Smooth muscle cell (in vitro differentiated cells): ENCODE measurements around the gene NAXE. TPM values are rescaled to one million over a fixed set of nuclear protein-coding genes. Genes with fewer than 3 reads are reported as not detected.
A peak's percentile ranks its signal among the peaks of the same experiment; 100 is the strongest.

ENCODE experiments used
- DNase-seq: peaks from one replicate; lab custom pipeline; 2025; ENCODE audit not compliant: unreplicated experiment; lab: John Stamatoyannopoulos, UW
- H2AFZ ChIP-seq: fragments of 200-600 bp; sonication (generic); 2 replicates; pipeline ENCODE4 v1.6.0; 2016; ENCODE audit warnings: antibody characterized with exemption, low read depth, mild to moderate bottlenecking
- H3F3A ChIP-seq: fragments of 200-600 bp; sonication (generic); 2 replicates; pipeline ENCODE4 v1.6.0; 2017; ENCODE audit warnings: antibody characterized with exemption, low read depth
- H3K27ac ChIP-seq: fragments of 200-600 bp; sonication (generic); 2 replicates; pipeline ENCODE4 v1.5.1; 2016; ENCODE audit warnings: low read depth, mild to moderate bottlenecking
- H3K27me3 ChIP-seq: fragments of 200-600 bp; sonication (generic); 2 replicates; pipeline ENCODE4 v1.6.1; 2016; ENCODE audit warnings: low read depth, mild to moderate bottlenecking
- H3K36me3 ChIP-seq: fragments of 200-600 bp; sonication (generic); 2 replicates; pipeline ENCODE4 v1.5.1; 2016; ENCODE audit warnings: low read depth
- H3K4me1 ChIP-seq: fragments of 200-600 bp; sonication (generic); 2 replicates; pipeline ENCODE4 v1.5.1; 2016; ENCODE audit warnings: low read depth
- H3K4me2 ChIP-seq: fragments of 200-600 bp; sonication (generic); 2 replicates; pipeline ENCODE4 v1.6.0; 2016; ENCODE audit warnings: mild to moderate bottlenecking
- H3K4me3 ChIP-seq: fragments of 200-600 bp; sonication (generic); 2 replicates; pipeline ENCODE4 v1.5.1; 2016; ENCODE audit warnings: mild to moderate bottlenecking
- H3K79me2 ChIP-seq: fragments of 200-600 bp; sonication (generic); 2 replicates; pipeline ENCODE4 v1.6.0; 2016; ENCODE audit warnings: low read depth, mild to moderate bottlenecking
- H3K9ac ChIP-seq: fragments of 200-600 bp; sonication (generic); 2 replicates; pipeline ENCODE4 v1.6.0; 2016; ENCODE audit warnings: low read depth
- H3K9me3 ChIP-seq: fragments of 200-600 bp; sonication (generic); replicated peaks from 2 replicates; pipeline ENCODE4 v1.5.1; 2016; ENCODE audit warnings: low read depth
- H4K20me1 ChIP-seq: fragments of 200-600 bp; sonication (generic); 2 replicates; pipeline ENCODE4 v1.6.0; 2016; ENCODE audit warnings: low read depth
- WGBS: methylation state at CpG from one replicate; pipeline ENCODE4 v1.1.7; 2016; ENCODE audit warnings: low lambda C conversion rate; 5-methylcytosine and 5-hydroxymethylcytosine counted together
- polyA plus RNA-seq: library from polyadenylated mRNA; unstranded; fragments of >200 nt; fragmentation: Nextera tagmentation; extraction: Ambion mirVana; gene quantifications from 2 replicates; pipeline ENCODE4 v1.2.1, GENCODE V29; 2016
- total RNA-seq: library from RNA; depleted of rRNA; stranded (reverse); fragments of >200 nt; gene quantifications from 2 replicates; pipeline ENCODE4 v1.2.3, GENCODE V29; 2014
- TF ChIP-seq, protein P1 (sequence below): fragments of 200-600 bp; sonication (generic); IDR thresholded peaks from 2 replicates; pipeline ENCODE4 v1.5.1; 2017; ENCODE audit warnings: borderline replicate concordance, mild to moderate bottlenecking, antibody characterized with exemption; ENCODE audit not compliant: insufficient read depth, poor library complexity, severe bottlenecking

The NAXE gene
- total and polyA plus RNA-seq, 2 experiments from 2014 or later: 50.5 to 72.5 TPM

DNA sequence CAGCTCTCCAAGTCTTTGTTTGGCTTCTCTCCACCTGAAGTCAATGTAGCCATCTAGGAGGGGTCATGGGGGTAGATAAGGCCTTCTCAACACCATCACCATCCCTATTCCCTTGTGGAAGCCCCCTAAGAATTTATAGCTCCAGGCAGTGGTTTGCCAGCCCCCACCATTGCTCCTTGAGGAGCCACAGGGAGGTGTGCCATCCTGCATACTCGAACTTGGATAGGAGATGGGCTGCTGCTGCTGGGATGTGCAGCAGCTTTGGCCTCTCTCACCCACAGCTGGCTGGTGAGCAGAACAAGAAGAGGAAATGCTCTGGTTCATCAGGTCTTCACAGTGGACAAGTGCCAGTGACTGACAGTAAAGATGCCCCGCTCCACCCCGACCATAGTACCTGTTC is 4.8 kb downstream of the NAXE start:
- H4K20me1 ChIP-seq: no peaks in the 10 kb centered on the region
- peaks cover 20% of the 10 kb centered on the region for H3K79me2 ChIP-seq
- no peaks in the 10 kb centered on the region for H3K36me3 ChIP-seq
- H3F3A ChIP-seq: peaks cover 4% of the 10 kb centered on the region
- H2AFZ ChIP-seq: no peak overlapping the region
- H3K27ac ChIP-seq: no peak overlapping the region
- DNase-seq: no peak
- no peaks in the 10 kb centered on the region for H3K27me3 ChIP-seq
- H3K4me3 ChIP-seq: no peak overlapping the region
- TF ChIP-seq, protein P1, sequence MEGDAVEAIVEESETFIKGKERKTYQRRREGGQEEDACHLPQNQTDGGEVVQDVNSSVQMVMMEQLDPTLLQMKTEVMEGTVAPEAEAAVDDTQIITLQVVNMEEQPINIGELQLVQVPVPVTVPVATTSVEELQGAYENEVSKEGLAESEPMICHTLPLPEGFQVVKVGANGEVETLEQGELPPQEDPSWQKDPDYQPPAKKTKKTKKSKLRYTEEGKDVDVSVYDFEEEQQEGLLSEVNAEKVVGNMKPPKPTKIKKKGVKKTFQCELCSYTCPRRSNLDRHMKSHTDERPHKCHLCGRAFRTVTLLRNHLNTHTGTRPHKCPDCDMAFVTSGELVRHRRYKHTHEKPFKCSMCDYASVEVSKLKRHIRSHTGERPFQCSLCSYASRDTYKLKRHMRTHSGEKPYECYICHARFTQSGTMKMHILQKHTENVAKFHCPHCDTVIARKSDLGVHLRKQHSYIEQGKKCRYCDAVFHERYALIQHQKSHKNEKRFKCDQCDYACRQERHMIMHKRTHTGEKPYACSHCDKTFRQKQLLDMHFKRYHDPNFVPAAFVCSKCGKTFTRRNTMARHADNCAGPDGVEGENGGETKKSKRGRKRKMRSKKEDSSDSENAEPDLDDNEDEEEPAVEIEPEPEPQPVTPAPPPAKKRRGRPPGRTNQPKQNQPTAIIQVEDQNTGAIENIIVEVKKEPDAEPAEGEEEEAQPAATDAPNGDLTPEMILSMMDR: no peak
- no peak overlapping the region for H3K9ac ChIP-seq
- WGBS: 96% methylated on average over 3 of the region's 3 CpGs
- peaks cover 12% of the 10 kb centered on the region for H3K4me1 ChIP-seq
- no peak overlapping the region for H3K4me2 ChIP-seq
- no peaks in the 10 kb centered on the region for H3K9me3 ChIP-seq

DNA sequence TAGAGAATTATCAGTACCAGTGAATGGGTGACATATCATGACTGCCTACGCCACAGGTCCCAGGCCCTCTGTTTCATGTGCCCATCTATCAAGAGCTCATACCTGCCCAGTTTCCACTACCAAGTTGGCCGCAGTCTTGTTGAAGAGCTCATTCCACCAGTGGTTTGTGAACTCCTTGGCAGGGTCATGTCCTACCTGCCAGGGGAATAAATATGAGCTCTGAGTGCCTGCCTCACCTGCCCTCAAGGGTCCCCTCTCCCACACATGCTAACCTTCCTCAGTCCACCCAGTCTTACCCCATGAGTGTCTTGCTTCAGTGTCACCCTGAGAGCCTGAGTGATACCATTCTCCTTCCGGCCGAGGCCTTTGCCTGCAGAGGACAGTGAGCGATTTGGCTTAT is 6.5 kb downstream of the NAXE start:
- TF ChIP-seq, protein P1: no peak

DNA sequence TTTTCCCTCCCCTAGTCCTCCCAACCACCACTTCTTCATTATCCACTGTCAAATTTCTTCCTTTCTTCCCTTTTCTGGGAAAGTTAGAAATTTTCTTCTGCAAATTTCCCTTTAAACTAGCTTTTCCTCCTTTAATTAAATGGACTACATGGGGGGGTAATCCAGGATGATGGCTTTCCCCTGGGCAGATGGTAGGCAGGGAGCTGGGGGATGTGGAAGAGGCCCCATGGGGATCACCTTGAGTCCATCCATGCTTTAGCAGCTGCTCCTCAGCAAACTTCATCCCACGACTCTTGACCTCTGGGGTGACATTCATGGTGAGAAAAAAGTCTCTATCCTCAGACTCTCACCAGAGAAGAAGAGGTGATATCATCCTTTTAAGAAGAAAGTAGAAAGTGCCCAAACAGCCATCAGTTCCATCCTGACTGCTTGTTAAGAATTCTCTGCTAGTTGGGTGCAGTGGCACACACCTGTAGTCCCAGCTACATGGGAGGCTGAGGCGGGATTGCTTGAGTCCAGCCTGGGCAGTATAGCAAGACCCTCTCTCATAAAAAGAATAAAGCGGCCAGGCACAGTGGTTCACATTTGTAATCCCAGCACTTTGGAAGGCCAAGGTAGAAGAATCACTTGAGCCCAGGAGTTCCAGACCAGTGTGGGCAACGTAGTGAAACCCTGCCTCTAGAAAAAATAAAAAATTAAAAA is 7.3 kb downstream of the NAXE start:
- no peak overlapping the region for H2AFZ ChIP-seq
- H3F3A ChIP-seq: peaks cover 4% of the 10 kb centered on the region
- no peaks in the 10 kb centered on the region for H3K36me3 ChIP-seq
- H3K9me3 ChIP-seq: no peaks in the 10 kb centered on the region
- WGBS: 93% methylated on average over 4 of the region's 4 CpGs
- no peak for DNase-seq
- no peak overlapping the region for H3K9ac ChIP-seq
- H3K27me3 ChIP-seq: no peaks in the 10 kb centered on the region
- H4K20me1 ChIP-seq: no peaks in the 10 kb centered on the region
- peaks cover 20% of the 10 kb centered on the region for H3K79me2 ChIP-seq
- no peak overlapping the region for H3K4me3 ChIP-seq
- no peak overlapping the region for H3K4me2 ChIP-seq
- TF ChIP-seq, protein P1: no peak
- H3K27ac ChIP-seq: no peak overlapping the region
- H3K4me1 ChIP-seq: peaks cover 7% of the 10 kb centered on the region

More for the DNA sequence above, 6.5 kb downstream of the NAXE start:
- Histone ChIP-seq H3K9me3 (no peaks in the 10 kb centered on the region), H3K9ac (no peak overlapping the region), H3K79me2 (peaks cover 20% of the 10 kb centered on the region), H3F3A (peaks cover 4% of the 10 kb centered on the region), H3K4me3 (no peak overlapping the region), H2AFZ (no peak overlapping the region), H3K4me2 (no peak overlapping the region), H3K27ac (no peak overlapping the region), H3K4me1 (peaks cover 7% of the 10 kb centered on the region), H3K27me3 (no peaks in the 10 kb centered on the region), H4K20me1 (no peaks in the 10 kb centered on the region), H3K36me3 (no peaks in the 10 kb centered on the region)
- 97% methylated on average over 5 of the region's 5 CpGs for WGBS
- DNase-seq: no peak

DNA sequence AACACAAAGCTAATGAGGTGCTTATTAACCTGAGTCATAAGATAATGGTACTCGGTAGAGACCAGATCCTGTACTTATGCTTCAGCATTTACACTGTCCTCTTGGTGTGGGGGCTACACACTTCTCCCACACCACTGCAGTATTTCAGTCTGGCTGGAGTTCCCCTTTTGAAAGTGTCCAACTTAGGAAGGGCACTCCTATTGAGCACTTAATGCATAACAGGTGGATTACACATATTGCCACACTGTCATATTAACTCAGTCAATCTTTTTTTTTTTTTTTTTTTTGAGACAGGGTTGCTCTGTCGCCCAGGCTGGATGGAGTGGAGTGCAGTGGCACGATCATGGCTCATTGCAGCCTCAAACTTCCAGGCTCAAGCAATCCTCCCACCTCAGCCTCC is 8.2 kb downstream of the NAXE start:
- Histone ChIP-seq H3K4me3 (no peak overlapping the region), H4K20me1 (no peaks in the 10 kb centered on the region), H3K79me2 (peaks cover 20% of the 10 kb centered on the region), H3K36me3 (no peaks in the 10 kb centered on the region), H3K4me2 (peak overlapping the region; percentile 91), H3K9ac (no peak overlapping the region), H3K27ac (no peak overlapping the region), H3K27me3 (no peaks in the 10 kb centered on the region), H3K9me3 (no peaks in the 10 kb centered on the region), H3F3A (no peaks in the 10 kb centered on the region), H3K4me1 (peaks cover 7% of the 10 kb centered on the region), H2AFZ (no peak overlapping the region)
- TF ChIP-seq, protein P1: no peak
- no peak for DNase-seq
- 82% methylated on average over 3 of the region's 3 CpGs for WGBS
